Thyroid gland (tissue), 4 donors: ENCODE results near the gene EYS. TPM values are rescaled to one million over a fixed set of nuclear protein-coding genes. Genes with fewer than 3 reads are reported as not detected.

Source experiments
- DNase-seq, 2 donors: peaks; one replicate each; pipeline ENCODE4 v3.0.0-alpha.2; 2019
- H3K27ac ChIP-seq, 3 donors: fragments of 200-600 bp; sonication (generic); 1 replicate in 2 of 3; 2 replicates in 1 of 3; pipeline ENCODE4 v1.5.1; 2016 to 2019; ENCODE audit warnings: mild to moderate bottlenecking in 1 of 3, moderate library complexity in 1 of 3
- H3K27me3 ChIP-seq: fragments of 200-600 bp; sonication (generic); one replicate; pipeline ENCODE4 v1.5.1; 2019
- H3K36me3 ChIP-seq, 2 donors: fragments of 200-600 bp; sonication (generic); one replicate each; pipeline ENCODE4 v1.5.1; 2016 to 2019
- H3K4me1 ChIP-seq, 2 donors: fragments of 200-600 bp; sonication (generic); one replicate each; pipeline ENCODE4 v1.5.1; 2017 to 2019
- H3K4me3 ChIP-seq, 3 donors: fragments of 200-600 bp; sonication (generic); replicated peaks in 1 of 3; 1 replicate in 2 of 3; 2 replicates in 1 of 3; pipeline ENCODE4 v1.5.1; 2016; ENCODE audit warnings: mild to moderate bottlenecking in 1 of 3
- H3K9me3 ChIP-seq: fragments of 200-600 bp; sonication (generic); one replicate; pipeline ENCODE4 v1.5.1; 2017
- CTCF ChIP-seq, 6 experiments: fragments of 200-600 bp in 3 of 6; fragments of 450-650 bp in 3 of 6; sonication (generic) in 3 of 6; IDR thresholded peaks; one replicate each; pipeline ENCODE4 v1.5.1; 2016 to 2019; ENCODE audit warnings: antibody characterized with exemption in 6 of 6, mild to moderate bottlenecking in 2 of 6, inconsistent platforms in 1 of 6, moderate library complexity in 1 of 6
- POLR2A ChIP-seq, 2 donors: fragments of 450-650 bp; IDR thresholded peaks; one replicate each; pipeline ENCODE4 v1.6.1; 2017; ENCODE audit warnings: antibody characterized with exemption in 2 of 2, mild to moderate bottlenecking in 2 of 2, moderate library complexity in 1 of 2
- WGBS, 2 donors: methylation state at CpG; one replicate each; pipeline ENCODE4 v1.1.5; 2017; 5-methylcytosine and 5-hydroxymethylcytosine counted together
- intact Hi-C: fragments of 100-400 bp; cut with DNase I; formaldehyde crosslinking; loops from one replicate; pipeline ENCODE4 v1.15.1; 2023
- total RNA-seq, 4 donors: library from RNA; depleted of rRNA; stranded (reverse); fragments of >200 nt; gene quantifications; one replicate each; pipeline ENCODE4 v1.2.3, GENCODE V29; 2016

EYS gene
- total RNA-seq, 4 donors from 2014 or later = not detected

- no peaks in the 10 kb centered on the region for H3K4me1 ChIP-seq
- H3K27me3 ChIP-seq = no peaks in the 10 kb centered on the region
- no peak overlapping the region for H3K4me3 ChIP-seq
- H3K9me3 ChIP-seq = no peaks in the 10 kb centered on the region
- H3K27ac ChIP-seq = no peak overlapping the region
- intact Hi-C loops = no loop called here
- 77 to 82% methylated on average over 1 of the region's 1 CpG for WGBS, 2 donors
- no peak for TF ChIP-seq POLR2A (IDR thresholded peaks at IDR 0.05)
- no peak for TF ChIP-seq CTCF (IDR thresholded peaks at IDR 0.05)
- no peak for DNase-seq
- no peaks in the 10 kb centered on the region for H3K36me3 ChIP-seq
These were observed 475.4 kb downstream of the EYS start for GRCh38 chr6:65231616-65232015.

DNA sequence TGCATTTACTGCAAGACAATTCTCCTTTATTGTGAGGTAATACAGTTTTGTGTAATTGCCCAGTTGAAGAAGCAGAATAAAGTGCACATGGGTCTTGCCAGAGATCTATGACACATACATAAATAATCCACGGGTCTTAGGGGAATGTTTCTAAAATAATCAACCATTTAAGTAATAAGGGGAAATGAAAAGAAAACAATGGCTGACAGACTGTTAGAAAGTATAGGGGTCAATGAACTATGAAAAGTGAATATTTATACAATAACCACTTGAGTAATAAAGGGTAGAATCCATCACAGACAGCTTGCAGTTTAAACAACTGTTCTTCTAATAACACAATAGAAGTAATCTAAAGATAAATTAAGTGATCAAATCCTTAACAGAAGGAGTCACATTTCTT lies 477.2 kb downstream of the EYS start:
- H3K36me3 ChIP-seq = no peaks in the 10 kb centered on the region
- intact Hi-C loops = no loop called here
- DNase-seq = no peak
- 6 to 9% methylated on average over 1 of the region's 1 CpG for WGBS, 2 donors
- no peak overlapping the region for H3K27ac ChIP-seq
- H3K9me3 ChIP-seq = no peaks in the 10 kb centered on the region
- TF ChIP-seq POLR2A (IDR thresholded peaks at IDR 0.05) (no peak), CTCF (IDR thresholded peaks at IDR 0.05) (no peak)
- no peak overlapping the region for H3K4me3 ChIP-seq
- H3K4me1 ChIP-seq = no peaks in the 10 kb centered on the region
- H3K27me3 ChIP-seq = no peaks in the 10 kb centered on the region

DNA sequence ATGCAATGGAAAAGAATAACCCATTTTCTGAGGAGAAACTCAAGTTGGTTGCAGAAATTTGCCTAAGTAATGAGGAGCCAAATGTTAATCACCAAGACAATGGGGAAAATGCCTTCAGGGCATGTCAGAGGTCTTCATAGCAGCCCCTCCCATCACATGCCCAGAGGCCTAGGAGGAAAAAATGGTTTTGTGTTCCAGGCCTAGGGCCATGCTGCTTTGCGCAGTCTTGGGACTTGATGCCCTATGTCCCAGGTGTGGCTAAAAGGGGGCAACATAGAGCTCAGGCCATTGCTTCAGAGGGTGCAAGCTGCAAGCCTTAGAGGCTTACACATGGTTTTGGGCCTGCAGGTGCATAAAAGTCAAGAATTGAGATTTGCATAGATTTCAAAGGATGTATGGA lies 485.9 kb downstream of the EYS start:
- TF ChIP-seq POLR2A (IDR thresholded peaks at IDR 0.05) = no peak
- no peak for TF ChIP-seq CTCF (IDR thresholded peaks at IDR 0.05)
- intact Hi-C loops = no loop called here
- WGBS, 2 donors = 93 to 95% methylated on average over 1 of the region's 1 CpG
- Histone ChIP-seq H3K27me3 (no peaks in the 10 kb centered on the region), H3K4me1 (no peaks in the 10 kb centered on the region), H3K27ac (no peak overlapping the region), H3K4me3 (no peak overlapping the region), H3K9me3 (no peaks in the 10 kb centered on the region), H3K36me3 (no peaks in the 10 kb centered on the region)
- DNase-seq = no peak

GRCh38 chr6:65202738-65203137 lies 504.3 kb downstream of the EYS start:
- H3K9me3 ChIP-seq = no peaks in the 10 kb centered on the region
- H3K4me3 ChIP-seq = no peak overlapping the region
- TF ChIP-seq CTCF (IDR thresholded peaks at IDR 0.05) = no peak
- no peak for TF ChIP-seq POLR2A (IDR thresholded peaks at IDR 0.05)
- no peaks in the 10 kb centered on the region for H3K27me3 ChIP-seq
- intact Hi-C loops = no loop called here
- no peak for DNase-seq
- WGBS, 2 donors = 67 to 79% methylated on average over 1 to 2 of the region's 2 CpGs
- no peaks in the 10 kb centered on the region for H3K4me1 ChIP-seq
- no peaks in the 10 kb centered on the region for H3K36me3 ChIP-seq
- H3K27ac ChIP-seq = no peak overlapping the region

- Histone ChIP-seq H3K36me3 (no peaks in the 10 kb centered on the region), H3K4me3 (no peak overlapping the region), H3K9me3 (no peaks in the 10 kb centered on the region), H3K27me3 (no peaks in the 10 kb centered on the region), H3K4me1 (no peaks in the 10 kb centered on the region), H3K27ac (no peak overlapping the region)
- DNase-seq = no peak
- TF ChIP-seq POLR2A (IDR thresholded peaks at IDR 0.05) = no peak
- no peak for TF ChIP-seq CTCF (IDR thresholded peaks at IDR 0.05)
- 86 to 89% methylated on average over 3 of the region's 3 CpGs for WGBS, 2 donors
- intact Hi-C loops = no loop called here
These were observed 507.3 kb downstream of the EYS start for GRCh38 chr6:65199683-65200082.
